Activated T-cell treated with anti-CD3 and anti-CD28 coated beads for 4 hours (primary cell): Measurements from ENCODE around the gene PSMA1.

Source experiments
- DNase-seq: peaks from one replicate; pipeline ENCODE4 v3.0.0-alpha.2; 2020

PSMA1 gene

GRCh38 chr11:14529321-14529720 is 9.1 kb upstream of the PSMA1 start:
- DNase-seq = no peak

DNA sequence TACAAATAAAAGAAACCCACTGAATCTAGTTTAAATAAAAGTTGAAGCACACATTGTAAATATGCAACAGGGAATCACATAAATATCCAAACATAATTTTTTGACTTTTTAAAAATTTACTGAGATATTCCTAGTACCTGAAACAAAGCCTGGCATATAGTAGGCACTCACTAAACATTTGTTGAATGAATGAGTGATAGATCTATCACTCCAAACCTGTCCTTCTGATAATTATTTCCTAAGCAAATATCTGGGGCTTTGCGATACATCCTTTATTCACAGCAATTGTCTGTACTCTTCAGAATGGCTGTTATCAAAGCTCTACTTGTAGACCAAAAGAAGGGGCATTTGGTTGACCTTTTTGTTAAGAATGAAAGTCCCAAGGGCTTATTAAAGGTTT is 2.6 kb upstream of the PSMA1 start:
- no peak for DNase-seq

GRCh38 chr11:14522245-14522644 is 2.1 kb upstream of the PSMA1 start:
- DNase-seq = no peak

DNA sequence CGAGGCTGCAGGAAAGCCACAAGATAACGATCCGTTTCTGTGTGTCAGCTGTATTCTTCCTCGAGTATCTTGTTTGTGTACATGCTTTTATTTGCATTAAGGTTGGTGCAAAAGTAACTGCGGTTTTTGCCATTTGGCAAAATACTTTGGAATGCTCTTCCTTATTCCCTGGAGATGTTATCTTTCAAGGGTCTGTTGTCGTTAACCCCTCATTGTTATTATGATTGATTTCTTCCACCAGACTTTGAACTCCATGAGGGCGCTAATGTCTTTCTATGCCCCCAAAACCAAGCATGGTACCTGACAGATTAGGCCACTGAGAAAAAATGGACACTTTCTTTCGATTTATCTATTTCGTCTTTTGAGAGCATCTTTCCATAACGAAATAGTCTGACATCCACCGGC is 563 bp upstream of the PSMA1 start:
- no peak for DNase-seq

GRCh38 chr11:14519597-14519916 is 629 bp downstream of the PSMA1 start:
- no peak for DNase-seq

GRCh38 chr11:14518820-14519219 is 1.4 kb downstream of the PSMA1 start:
- DNase-seq = no peak

GRCh38 chr11:14513800-14514199 is 6.4 kb downstream of the PSMA1 start:
- no peak for DNase-seq

GRCh38 chr11:14506532-14506931 is 13.7 kb downstream of the PSMA1 start:
- no peak for DNase-seq

GRCh38 chr11:14503023-14503422 is 17.2 kb downstream of the PSMA1 start:
- no peak for DNase-seq

DNA sequence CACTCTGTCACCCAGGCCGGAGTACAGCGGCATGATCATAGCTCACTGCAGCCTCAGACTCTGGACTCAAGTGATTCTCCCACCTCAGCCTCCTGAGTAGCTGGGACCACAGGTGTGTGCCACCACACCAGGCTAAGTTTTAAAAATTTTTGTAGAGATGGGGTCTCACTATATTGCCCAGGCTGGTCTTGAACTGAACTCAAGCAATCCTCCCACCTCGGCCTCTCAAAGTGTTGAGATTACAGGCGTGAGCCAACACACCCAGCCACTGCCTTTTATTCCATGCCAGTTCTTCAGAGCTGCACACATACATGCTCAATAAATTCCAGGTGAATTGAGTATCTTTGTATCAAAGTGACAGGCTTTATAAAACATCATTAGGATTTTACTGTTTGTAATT is 18.1 kb downstream of the PSMA1 start:
- no peak for DNase-seq

DNA sequence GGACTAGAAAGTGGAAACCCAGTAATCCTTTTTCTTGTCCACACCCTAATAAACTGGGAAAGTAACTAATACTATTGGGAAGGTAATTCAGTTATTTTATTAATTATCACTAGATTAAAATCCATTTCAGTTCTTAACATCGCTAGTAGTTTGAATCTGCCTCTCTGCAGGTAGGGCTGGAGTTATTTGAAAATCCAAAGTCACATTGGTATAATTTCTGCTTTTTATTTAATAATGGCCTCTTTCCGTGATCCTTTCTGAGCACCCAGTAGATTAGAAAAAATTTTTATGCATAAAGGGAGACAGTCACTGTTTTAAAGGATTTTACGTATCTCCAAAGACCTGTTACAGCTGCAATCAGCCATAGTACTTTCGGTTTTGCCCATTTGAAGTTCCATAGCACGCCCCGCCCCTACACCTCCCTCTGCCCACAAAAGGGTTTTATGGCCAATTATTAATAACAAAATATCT is 20.0 kb downstream of the PSMA1 start:
- peak; percentile 36 for DNase-seq

GRCh38 chr11:14499560-14500180 is 20.5 kb downstream of the PSMA1 start, which contains the start of gene COPB1:
COPB1 (minus strand) TSS chr11:14499811; CDS start chr11:14498928, 883 bp downstream.
- peak; percentile 85 for DNase-seq

DNA sequence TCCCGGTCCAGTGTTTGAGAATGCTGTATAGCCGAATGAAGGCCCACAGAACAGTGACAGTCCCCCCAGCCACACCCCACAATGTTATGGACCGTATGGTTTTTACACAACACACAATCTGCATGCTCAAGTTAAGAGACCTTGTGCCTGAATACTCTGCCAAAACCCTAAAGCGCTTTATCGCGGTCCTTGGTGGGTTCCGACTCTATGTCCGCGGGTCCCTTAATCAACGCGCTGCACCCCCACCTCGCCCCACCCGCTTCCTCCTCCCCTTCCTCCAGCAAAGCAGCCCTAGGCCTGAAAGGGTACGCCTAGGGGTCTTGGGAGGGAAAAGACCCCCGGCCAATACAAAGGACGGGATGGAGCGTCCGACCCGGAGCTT is 21.0 kb downstream of the PSMA1 start:
- peak; percentile 20 for DNase-seq

DNA sequence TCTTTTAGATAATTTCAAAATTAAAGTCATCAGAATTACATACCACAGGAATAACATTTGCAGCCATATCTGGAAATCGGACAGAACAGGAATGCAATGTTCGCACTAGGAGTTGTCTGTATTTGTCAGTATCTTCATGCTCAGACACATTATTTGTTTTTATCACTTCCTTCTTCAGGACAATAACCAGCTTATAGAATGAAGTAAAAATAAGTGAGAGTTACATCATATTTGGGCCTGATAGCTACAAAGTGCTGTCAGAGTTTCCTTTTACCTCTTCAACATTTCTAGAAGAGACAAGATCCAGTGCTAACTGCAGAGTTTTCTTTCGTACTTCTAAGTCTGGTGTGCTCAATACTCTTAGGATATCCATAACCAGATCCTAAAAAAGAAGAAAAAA is 39.5 kb downstream of the PSMA1 start:
- DNase-seq = no peak

DNA sequence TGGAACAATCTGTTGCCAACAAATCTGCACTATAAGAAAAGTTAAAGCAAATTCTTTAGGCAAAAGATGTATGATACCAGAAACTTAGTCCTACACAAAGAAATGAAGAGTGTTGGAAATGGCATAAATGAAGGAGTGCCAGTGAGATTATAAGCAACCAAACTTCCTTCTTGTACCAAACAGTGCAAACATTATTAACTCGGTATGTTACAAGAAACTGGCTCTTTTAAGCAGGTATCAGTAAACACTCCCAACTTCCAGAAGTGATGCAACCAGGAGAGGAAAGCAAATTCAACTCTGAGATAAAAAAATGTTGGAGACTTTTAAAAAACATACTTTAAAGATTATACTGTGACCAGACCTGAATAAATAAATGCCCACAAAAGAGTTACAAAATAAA is 49.1 kb downstream of the PSMA1 start:
- no peak for DNase-seq

- no peak for DNase-seq
Measured at GRCh38 chr11:14463623-14464022, 56.6 kb downstream of the PSMA1 start.

- DNase-seq = no peak
Measured at GRCh38 chr11:14460147-14460546, 60.0 kb downstream of the PSMA1 start.

DNA sequence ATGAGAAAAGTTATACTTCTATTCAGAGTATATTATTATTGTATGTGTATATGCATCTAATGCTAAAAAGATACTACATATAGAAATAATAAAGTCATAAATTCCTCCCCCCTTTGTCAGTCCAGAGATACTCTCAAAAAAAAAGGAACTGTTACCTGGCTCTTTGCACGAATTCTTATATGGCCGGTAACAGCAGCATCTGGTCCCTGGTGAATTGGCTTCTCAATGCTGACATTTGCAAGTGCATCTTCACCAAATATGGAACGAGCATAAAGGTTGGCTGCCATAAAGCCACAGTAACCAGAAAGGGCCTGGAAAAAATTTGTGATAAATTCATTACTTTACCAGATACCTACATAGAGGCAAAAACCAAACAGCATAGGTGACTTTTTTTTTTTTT is 61.8 kb downstream of the PSMA1 start:
- no peak for DNase-seq

DNA sequence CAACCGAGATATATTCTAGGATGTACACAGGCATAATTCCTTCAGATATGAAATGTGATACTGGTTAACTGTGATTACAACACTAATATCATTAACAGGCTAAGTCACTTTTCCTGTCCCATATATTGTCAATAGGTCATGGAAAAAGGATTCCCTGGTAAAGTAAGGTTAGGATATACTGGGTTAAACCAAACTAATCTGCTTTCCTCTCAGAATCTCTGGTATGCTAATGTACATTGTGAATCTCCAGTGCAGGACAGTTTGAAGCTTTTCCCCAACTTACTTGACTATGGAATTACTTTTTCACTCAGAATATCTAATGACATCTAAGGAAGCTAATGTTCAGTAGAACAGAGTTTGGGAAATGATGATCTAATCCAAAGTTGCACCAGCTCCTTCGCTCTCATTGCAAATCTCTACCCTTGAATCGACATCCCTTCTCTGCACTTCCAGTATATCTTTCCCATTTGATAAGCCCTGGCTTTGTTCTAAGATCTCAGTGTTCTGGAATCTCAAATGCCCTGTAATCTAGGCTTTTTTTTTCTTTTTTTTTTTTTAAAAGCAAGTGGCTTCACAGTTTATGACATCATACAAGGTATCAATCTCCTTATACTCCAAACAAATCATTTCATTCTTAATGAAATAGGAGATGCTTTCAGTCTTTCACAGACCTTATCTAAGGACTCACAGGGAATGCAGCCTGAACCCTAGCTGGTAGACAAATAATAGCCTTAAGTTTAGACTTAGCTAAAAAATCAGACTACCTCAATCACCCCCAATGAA is 64.3 kb downstream of the PSMA1 start:
- no peak for DNase-seq
